HT1080 (cell line): ENCODE results near the gene SLC12A6. TPM values are rescaled to one million over a fixed set of nuclear protein-coding genes. Genes with fewer than 3 reads are reported as not detected.

Experiments
- DNase-seq: peaks from one replicate; pipeline ENCODE4 v3.0.0-alpha.2; 2015; ENCODE audit warnings: low read depth
- total RNA-seq: library from RNA; depleted of rRNA; stranded (reverse); fragments of >200 nt; shearing (Covaris generic); gene quantifications from 2 replicates; pipeline ENCODE4 v1.2.3, GENCODE V29; 2014

SLC12A6 gene
- total RNA-seq, 1 experiment from 2014 or later: 9.3 TPM

- no peak for DNase-seq
Measured at GRCh38 chr15:34332553-34333120, 4.9 kb downstream of the SLC12A6 start.

DNA sequence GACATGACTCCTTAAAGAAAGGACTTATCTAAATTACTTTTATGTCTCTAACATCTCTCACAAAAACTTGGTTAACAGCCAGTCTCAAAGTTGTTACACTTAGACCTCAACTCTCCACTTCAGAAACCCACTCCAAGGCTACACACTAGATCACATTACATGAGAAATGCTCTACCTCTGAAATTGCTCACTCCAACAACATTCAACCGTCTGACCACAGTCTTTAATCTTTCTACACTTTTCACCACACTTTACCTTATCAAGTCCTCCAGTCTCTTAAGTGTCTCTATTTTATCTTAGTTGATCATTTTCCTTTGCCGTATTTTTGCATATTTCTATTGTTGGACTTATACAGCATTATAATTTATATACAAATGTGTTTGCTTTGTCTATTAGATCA, 5.8 kb downstream of the SLC12A6 start:
- DNase-seq: no peak

DNA sequence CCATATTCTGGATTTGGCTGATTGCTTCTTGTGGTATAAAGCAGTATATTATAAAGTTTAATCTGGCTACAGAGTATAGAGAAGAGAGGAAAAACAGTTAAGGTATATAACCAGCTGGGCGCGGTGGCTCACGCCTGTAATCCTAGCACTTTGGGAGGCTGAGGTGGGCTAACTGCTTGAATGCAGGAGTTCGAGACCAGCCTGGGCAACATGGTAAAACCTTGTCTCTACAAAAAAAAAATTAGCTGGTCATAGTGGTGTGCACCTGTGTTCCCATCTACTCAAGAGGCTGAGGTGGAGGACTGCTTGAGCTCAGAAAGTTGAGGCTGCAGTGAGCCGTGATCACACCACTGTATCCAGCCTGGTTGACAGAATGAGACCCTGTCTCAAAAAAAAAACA, 7.3 kb downstream of the SLC12A6 start:
- DNase-seq: no peak

DNA sequence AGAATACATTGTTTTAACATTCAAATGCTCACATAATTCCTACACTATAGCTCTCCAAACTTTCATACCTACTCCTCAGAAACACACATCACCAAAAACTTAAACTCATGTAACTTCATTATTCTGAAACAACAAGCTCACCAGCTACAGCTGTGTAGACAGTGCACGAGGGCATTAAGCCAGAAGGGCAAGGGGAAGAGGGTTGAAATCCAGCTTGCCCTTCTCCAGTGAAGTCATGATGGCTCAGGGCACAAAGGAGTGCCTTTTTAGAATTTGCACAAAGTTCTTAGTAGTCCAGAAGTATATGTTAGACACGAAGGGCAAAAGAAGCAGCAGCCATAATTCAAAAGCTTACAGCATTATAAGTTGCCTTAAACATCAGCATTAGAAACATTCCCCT, 8.6 kb downstream of the SLC12A6 start:
- DNase-seq: no peak

- DNase-seq: no peak
Measured at GRCh38 chr15:34327906-34328305, 9.7 kb downstream of the SLC12A6 start.

GRCh38 chr15:34325368-34325767, 12.2 kb downstream of the SLC12A6 start:
- DNase-seq: no peak

- DNase-seq: no peak
Measured at GRCh38 chr15:34324933-34325332, 12.6 kb downstream of the SLC12A6 start.

DNA sequence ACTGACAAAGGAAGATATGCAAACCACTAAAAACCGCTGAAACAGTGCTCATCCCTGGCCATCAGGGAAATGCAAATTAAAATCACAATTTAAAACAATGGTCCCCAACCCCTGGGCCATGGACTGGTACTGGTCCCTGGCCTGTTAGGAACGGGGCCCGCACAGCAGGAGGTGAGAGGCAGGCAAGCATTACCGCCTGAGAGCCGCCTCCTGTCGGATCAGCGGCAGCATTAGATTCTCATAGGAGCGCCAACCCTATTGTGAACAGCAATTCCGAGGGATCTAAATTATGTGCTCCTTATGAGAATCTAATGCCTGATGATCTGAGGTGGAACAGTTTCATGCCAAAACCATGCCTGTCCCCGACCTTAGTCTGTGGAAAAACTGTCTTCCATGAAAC, 14.4 kb downstream of the SLC12A6 start:
- no peak for DNase-seq

- peak; percentile 38 for DNase-seq
Measured at GRCh38 chr15:34318277-34319079, 19.1 kb downstream of the SLC12A6 start.

DNA sequence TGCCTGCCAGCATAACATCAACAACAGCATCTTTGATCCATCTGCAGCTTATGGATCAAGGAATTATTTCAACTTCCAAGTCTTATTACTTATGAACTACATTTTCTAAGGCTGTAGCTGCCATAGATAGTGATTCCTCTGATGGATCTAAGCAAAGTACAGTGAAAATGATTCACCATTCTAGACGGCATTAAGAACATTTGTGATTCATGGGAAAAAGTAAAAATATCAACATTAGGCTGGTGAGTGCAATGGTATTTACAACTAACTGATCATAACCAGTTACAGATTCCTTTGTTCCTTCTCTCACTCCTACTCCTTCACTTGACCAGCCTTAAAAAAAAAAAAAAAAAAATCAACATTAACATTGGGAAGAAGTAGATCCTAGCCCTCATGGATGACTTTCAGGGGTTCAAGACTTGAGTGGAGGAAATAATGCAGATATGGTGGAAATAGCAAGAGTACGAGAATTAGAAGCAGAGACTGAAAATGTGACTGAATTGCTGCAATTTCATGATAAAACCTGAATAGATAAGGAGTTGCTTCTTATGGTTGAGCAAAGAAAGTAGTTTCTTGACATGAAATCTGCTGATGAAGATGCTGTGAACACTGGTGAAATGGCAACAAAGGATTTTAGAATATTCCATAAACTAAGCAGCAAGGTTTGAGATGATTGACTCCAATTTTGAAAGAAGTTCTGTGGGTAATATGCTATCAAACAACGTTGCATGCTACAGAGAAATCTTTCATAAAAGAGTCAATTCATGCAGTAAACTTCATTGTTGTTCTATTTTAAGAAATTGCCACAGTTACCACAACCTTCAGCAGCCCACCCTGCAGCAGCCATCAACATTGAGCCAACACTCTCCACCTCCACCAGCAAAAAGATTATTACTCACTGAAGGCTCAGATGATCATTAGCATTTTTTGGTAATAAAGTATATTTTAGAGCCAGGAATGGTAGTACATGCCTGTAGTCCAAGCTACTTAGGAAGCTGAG, 22.8 kb downstream of the SLC12A6 start:
- DNase-seq: no peak

DNA sequence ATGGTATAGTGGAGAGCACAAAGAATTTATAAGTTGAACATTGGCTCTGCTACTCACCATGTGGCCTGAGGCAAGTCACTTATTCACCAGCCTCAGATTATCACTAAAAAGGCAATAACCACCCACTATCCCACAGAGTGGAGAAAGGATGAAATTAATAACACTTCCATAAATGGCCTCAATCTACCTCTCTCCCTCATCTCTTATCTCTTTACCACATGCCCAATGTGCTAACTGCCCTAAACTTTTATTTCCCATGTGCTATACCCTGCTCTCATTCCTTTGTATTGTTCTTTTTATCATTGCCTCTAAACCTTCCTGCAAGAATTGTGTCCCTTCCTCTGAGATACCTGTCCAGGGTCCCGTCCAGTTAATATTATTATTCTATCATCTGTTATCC, 26.0 kb downstream of the SLC12A6 start:
- DNase-seq: no peak

DNA sequence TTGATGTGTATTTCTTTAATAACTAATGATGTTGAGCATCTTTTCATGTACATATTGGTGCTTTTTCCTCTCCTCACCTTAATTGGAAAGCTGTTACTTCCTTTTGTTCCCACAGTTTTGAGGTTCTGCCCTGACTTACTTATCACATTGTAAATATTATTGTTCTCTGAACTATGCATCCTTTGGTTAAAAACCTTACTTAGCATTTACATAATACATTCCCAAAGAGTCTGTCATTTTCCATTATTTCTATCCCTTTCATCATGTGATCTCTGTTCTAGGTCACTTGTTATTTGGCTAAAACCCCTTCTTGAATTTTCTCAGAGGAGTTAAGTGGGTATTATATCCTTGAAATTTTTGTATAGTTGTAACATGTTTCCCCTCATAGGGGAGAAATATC, 33.0 kb downstream of the SLC12A6 start:
- peak; percentile 13 for DNase-seq

- no peak for DNase-seq
Measured at GRCh38 chr15:34301058-34301457, 36.5 kb downstream of the SLC12A6 start.

DNA sequence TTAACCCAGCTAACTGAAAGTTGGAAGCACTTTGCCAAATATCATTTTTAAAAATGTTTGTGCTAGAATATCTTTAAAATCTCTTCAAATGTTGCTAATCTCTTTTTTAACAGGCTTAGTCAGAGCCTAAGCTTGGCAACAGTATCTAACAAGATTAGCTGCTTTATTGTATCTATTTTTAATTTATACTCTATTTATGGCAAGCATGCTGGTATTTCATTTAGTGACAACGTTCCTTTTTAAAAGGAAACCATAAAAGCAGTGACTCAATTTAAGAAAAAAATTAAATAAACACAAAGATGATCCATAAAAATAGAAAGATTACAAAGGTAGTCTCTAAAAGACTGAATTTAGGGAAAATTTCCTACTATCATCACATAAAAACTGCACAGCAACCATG, 40.5 kb downstream of the SLC12A6 start:
- no peak for DNase-seq

DNA sequence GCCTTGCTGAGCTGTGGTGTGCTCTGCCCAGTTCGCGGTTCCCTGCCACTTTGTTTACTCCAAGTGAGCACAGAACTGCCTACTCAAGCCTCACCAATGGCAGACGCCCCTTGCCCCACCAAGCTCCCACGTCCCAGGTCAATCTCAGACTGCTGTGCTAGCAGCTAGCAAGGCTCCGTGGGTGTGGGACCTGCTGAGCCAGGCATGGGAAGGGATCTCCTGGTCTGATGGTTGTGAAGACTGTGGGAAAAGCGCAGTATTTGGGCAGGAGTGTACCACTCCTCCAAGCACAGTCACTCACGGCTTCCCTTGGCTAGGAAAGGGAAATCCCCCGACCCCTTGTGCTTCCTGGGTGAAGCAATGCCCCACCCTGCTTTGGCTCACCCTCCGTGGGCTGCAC, 45.0 kb downstream of the SLC12A6 start:
- DNase-seq: no peak

GRCh38 chr15:34284937-34285336, 52.6 kb downstream of the SLC12A6 start:
- no peak for DNase-seq

GRCh38 chr15:34282384-34282783, 55.2 kb downstream of the SLC12A6 start:
- no peak for DNase-seq

DNA sequence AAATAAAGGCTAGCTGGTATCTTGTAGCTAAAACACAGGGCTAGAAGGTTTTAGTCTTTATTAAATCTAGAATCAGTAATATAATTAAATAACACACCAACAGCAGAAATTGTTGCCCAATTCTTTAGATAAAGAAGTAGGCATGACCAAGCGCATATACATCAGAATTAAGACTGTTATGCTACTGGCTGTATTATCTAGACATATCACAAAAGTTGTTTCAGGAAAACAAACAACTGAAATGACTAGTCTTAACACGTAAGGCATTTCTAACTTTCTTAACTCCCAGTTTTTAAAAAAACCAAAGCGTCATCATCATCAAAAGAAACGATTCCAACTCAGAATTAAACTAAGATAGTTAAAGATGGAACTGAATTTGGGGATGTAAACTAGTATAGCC, 57.4 kb downstream of the SLC12A6 start:
- no peak for DNase-seq

DNA sequence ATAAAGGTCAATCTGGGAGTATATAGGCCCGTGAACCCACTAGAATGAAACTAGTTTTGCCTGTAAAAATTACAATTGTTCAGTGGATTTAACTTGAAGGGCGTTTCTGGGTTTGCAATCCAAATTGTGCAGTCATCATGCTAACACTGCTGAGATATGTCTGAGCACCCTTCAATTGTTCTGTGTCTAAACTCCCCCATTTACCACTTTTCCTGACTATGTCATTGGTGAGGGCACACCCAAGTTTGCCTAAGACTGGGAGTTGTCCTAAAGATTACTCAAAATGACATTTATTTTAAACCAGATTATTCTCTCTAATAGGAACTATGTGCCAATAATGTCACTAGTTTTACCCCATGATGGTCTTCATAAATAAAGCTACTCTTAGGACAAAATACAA, 58.2 kb downstream of the SLC12A6 start:
- DNase-seq: no peak

DNA sequence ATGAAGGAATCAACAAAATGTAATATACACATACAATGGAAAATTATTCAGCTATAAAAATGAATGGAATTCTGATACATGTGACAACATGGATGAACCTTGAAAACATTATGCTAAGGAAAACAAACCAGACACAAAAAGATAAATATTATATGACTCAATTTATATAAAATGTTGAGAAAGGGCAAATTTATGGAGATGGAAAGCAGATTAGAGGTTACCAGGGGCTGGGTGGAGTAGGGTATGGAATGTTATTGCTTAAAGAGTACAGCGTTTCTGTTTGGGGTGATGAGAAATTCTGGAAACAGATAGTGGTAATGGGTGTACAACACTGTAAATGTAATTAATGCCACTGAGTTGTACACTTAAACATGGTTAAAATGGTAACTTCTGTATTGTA, 61.9 kb downstream of the SLC12A6 start:
- no peak for DNase-seq

- no peak for DNase-seq
Measured at GRCh38 chr15:34275154-34275553, 62.4 kb downstream of the SLC12A6 start.

- peak; percentile 43 for DNase-seq
Measured at GRCh38 chr15:34271493-34271892, 66.1 kb downstream of the SLC12A6 start.
